CD4-positive, alpha-beta T cell treated with Interleukin-10 for 1 hour (primary cell): ENCODE measurements around the gene PKDCC.
A peak's percentile ranks its signal among the peaks of the same experiment; 100 is the strongest.
"Not testable (repeated sequence)": the region's sequence is repeated elsewhere in the genome, so short reads cannot be mapped to it uniquely, and the experiment has no call there.

Experiments
- DNase-seq: peaks from one replicate; pipeline ENCODE4 v3.0.0-alpha.2; 2020

PKDCC gene

DNA sequence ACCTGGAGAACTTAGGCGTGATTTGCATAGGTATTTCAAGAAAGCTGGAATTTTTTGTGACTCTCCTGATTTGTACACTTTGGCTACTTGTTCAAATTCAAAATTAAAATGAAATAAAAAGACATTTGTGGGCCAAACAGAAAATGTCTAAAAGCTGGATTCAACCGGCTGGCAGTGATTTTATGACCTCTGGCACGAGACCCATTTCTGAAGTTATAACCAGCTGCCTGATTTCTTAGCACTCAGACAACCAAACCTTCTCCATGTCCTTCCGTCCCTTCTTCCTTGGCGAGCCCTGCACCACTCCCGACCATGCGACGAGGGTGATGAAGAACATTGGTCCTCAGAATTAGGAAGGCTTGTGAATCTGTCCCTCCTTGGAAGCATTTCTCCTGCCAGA is 19.7 kb downstream of the PKDCC start:
- no peak for DNase-seq

DNA sequence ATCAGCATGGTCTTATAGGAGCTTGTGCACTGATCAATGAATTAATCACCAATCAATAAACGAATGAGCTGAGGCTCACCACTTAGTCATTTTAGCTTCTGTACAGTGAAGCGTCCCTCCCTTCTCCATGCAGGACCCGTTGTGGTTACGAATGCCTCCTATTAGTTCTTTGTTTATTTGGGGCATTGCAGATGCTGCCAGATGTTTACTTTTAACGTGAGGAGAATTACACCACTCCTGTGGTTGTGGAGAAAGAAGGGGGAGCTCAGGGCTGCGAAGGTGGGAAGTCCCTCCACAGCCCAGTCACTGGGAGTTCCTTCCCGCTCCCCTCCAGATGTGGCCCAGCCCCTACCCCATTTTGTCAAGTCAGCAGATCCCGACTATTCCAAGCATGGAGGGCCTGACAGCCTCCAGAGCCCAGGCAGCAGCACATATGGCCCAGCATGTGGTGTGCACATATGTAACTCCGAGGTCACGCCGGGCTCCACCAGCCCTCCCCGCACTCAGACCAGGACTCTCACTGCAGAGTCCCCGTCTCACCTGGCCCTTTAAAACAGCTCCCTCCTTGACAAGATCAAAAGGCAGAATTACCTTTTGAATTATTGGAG is 20.9 kb downstream of the PKDCC start:
- DNase-seq, result no peak

DNA sequence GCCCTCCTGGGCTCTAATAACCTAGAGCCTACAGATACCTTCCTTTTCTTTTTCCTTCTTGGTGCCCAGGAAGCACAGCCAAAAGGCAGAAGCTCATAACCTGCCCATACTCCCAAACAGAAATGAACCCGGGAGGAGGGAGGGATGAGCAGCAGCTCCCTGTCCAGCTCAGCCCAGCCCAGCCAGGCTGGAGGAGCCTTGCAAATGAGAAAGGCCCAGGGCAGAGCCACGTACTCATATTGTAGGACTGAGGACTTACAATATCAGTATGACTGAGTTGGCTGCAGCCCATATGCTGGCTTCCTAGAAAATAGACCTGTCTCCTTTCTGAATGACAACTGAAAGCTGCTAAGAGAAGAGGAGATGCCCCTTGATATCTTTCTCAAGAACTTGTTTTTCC is 21.7 kb downstream of the PKDCC start:
- no peak for DNase-seq

DNA sequence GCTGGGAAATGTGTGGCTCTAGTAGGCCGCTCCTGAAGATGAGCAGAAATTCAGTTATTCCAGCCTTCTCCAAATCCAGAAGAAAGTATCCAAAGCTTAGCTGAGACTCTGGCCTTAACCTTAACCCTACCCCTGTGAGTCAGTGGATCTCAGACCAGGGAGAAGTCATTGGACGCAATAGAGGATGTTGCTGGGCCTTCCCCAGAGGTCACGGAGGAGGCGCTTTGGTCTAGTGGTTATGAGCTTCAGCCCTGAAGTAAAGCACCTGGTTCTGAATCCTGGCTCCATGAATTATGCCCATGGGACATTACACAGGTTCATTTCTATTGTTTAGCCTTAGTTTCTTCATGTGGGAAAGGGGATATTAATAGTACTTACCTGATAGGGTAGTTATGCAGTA is 24.0 kb downstream of the PKDCC start:
- no peak for DNase-seq

DNA sequence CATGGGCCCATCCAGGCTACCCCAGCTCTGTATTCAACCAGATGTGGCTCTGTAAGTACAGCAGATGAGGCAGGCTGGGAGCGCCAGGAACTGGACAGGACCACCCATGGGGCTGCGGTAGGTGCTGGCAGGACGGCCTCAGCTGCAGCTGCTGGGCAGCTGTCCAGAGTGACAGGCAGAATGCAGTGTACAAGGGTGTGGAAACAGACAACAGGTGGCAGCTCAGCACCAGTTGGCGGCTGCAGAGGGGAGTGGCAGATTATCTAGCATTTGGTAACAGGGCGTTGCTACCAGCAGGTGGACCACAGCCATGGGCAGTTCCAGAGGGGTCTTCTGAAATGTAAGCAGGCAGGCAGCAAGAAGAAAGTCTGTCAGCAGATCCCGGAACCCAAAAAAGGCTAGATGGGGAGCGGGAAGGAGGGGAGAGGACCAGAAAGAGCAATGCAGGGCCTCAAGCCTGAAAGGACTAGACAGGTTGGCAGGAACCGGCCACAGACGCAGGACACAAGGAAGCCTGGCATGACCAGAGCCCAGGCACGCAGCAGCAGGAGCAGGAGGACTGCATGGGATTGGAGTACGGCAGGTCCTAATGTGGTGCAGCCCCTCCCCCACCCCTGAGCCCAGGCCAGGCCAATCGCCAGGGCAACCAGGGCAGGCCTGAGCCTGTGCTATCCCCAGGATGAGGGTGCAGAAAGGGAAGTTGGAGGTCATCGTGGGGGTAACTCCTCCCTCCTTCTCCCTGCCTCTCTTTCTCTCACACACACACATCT is 24.7 kb downstream of the PKDCC start:
- DNase-seq, result no peak

DNA sequence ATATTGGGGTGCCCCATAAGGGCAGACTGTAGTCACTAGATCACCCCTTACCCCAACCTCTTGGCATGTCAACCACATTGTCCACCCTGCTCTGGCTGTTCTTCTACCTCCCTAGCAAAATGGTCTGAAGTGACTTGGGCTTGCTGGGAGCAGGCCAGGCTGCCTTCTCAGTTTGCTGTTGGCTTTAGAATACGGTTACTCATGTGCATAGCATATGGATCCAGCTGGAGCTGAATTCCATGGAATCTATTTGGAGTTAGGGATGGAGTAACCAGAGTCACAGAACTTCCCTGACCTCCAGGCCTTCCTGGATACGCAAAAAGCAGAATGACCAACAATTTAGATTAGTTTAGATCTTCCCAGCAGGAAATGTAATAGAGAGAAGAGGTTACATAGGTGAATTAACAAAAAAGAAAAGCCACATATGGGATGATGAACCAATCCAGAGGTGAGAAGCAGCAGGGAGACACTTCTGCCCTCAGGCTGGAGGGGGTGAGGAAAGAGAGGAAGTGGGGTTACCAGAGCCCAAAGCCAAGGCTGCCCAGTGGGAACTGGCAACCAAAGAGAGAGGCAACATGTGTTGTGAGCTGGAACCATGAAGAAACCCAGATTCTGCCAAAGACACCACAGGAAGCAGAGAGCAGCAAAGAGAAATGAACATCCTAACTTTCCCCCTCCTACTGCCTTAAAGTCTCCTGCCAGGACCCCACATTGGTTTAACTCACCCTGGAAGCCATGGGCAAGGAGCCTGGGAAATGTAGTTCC is 26.1 kb downstream of the PKDCC start:
- DNase-seq, result no peak

DNA sequence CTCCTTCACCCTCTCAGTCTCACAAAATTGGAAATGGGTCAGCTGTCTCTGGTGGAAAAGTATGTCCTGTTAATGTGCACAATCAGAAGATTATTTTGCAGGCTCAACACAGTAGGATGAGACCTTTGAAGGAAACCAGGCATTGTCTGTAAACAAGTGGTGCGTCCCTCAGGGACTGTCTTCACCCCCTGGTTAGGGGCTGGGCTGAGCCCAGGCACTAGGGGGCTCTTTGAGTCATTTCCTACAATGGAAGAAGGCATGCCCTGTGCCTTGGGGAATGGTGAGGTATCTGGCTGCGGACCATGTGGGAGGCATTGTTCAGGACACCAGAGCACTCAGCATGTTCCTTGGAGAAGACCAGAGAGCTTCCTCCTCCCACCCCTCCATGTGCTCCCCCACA is 26.8 kb downstream of the PKDCC start:
- no peak for DNase-seq

DNA sequence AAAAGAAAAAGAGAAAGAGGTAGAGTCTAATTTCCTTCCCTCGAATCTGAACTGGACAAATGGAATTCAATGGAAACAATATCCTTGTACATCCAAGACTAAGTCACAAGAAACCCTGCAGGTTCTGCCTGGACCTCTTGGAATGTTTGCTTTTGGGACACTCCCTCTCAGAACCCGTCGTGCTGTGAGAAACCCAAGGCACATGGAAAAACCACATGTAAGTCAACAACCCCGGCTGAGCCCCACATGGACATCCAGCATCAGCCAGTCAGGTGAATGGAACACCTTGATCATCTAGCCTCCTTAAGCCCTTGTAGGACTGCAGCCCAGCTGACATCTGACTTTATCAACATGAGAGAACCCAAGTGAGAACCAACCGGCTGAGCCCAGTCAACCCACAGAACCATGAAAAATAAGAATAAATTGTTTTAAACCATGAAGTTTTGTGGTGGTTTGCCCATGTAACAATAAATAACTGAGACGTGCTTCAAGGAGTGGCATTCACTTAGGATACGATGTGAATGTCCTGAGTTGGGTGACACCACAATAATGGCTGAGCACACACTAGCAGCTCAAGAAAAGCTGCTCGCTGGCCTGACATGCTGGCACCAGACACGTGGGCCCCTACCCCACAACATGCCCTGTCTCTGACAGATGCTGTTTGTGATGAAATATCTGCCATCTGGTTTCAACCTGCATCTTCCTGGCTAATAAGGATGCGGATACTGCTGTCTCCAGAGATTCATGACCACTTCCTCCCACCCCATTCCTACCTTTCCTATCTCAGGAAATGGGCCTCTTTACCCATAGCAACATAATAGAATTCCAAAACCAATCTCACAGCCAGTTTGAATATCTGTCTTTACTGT is 28.8 kb downstream of the PKDCC start:
- no peak for DNase-seq

DNA sequence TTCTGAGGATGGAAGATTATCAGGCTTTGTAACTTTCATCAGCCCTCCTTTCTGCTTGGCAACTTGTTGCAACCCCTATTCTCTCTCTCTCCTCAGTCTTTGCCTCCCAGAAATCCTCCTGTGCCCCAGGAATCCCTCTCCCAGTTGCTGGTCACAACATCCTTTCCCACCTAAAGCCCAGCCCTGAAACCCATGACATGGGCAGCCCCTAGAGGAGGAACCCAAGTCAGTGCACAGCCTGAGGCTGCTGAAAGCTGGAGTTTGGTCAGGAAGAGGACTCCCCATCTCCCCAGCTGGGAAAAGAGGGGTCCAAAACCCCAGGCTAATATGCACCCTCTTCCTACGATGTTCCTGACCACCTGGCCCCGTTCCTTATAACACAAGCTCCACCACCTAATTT is 29.5 kb downstream of the PKDCC start:
- no peak for DNase-seq

DNA sequence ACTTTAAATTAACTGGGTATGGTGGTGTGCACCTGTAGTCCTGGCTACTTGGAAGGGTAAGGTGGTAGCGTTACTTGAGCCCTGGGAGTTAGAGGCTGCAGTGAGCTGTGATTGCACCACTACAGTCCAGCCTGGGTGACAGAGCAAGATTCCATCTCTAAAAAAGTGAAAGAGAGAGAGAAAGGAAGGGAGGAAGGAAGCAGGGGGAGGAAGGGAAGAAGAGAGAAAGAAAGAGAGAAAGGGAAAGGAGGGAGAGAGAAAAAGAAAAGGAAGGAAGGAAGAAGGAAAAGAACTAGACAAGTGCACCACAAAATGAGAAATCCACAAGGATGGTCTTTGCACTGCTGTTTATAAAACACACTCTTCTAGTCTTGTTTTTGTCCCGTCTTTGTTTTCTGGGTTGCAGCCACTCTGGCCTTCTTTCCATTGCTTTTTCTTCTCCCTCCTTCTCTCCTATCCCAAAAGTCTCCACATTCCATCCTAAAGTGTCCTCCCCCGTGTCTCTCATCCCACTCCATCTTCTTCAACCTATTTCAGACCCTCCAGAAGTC is 32.0 kb downstream of the PKDCC start:
- DNase-seq, result no peak

DNA sequence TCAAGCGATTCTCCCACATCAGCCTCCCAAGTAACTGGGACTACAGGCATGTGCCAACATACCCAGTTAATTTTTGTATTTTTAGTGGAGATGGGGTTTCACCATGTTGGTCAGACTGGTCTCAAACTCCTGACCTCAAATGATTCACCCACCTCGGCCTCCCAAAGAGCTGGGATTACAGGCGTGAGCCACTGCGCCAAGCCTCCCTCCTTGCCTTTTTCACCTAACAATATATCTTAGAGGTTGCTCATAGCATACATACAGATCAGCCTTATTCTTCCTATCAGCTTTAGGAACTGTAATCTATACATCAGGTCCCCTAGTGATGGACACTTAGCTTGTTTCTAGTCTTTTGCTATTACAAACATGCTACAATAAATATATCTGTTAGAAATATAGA is 33.3 kb downstream of the PKDCC start:
- not testable (repeated sequence) for DNase-seq

DNA sequence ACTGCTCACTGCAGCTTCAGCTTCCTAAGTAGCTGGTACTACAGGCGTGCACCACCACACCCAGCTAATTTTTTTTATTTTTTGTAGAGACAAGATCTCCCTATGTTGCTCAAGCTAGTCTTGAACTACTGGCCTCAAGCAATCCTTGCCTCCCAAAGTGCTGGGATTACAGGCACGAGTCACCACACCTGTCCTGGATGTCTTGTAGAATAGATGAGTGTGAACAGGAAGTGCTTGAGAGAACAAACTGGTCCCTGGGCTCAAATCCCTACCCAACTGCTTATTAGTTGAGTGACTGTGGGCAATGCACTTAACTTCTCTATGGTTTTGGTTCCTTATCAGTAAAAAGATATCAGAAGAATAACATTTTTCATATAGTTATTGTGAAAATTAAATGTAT is 34.2 kb downstream of the PKDCC start:
- DNase-seq, result no peak

DNA sequence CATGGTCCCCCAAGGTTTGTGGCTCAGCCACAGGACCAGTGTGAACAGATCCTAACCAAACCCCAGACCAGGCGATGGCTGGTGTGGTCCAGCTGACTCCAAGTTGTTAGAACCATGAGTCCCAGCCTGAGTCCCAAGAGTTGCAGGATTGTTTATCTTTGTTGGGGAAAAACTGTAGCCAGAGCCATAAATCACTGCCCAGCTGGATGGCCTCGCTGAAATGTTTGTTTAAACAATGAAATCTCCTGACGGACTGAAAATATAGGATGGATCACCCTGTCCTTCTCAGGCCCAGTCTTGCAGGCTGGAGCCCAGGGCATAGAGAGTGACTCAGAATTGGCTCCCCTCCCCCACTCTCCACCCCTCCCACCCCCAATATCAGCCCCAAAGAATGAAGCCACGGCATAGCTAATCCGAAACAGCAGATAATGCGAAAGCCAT is 36.4 kb downstream of the PKDCC start:
- DNase-seq, result no peak

DNA sequence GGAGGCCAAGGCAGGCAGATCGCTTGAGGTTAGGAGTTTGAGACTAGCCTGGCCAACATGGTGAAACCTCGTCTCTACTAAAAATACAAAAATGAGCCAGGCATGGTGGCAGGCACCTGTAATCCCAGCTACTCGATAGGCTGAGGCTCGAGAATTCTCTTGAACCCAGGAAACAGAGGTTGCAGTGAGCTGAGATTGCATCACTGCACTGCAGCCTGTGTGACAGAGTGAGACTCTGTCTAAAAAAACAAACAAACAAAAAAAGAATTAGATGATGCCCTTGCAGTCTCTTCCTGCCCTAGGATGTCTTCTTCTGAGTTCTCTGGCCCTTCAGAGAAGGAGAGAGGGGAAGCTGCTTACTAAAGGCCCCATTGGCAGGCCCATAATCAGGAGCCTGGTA is 37.2 kb downstream of the PKDCC start:
- not testable (repeated sequence) for DNase-seq

DNA sequence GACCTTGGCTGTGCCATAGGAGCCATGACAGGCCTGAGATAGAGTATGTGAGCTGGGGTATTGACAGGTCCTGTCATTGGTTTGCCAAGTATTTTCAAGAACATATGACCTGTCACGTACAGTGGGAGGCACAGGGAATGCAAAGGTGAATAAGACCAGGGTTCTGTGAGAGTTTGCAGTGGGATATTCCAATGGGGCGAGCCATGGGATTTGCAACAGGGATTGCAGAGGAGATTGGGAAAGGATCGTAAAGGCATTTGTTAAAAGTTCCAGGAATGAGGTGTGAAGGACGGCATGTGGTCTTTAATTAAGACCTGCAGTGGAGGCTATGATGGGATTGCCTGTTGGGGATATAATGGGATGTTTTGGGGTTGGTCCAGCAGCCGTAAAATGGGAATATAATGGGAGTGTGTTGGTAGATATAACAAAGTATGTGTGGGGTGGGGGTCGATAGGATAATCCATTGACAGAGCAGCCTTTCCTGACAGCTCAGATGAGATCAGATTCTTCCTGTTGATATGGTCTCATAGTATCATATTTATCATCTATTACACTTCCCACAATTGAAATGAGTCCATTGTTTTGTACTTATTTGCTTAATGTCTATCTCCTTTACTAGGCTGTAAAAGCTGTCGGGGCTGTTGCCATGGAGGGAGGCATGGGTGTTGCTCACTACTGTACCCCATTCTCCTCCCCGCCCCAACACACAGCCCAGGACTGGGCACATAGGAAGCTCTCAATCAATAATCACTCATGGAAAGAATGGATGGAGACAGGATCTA is 38.1 kb downstream of the PKDCC start:
- no peak for DNase-seq

DNA sequence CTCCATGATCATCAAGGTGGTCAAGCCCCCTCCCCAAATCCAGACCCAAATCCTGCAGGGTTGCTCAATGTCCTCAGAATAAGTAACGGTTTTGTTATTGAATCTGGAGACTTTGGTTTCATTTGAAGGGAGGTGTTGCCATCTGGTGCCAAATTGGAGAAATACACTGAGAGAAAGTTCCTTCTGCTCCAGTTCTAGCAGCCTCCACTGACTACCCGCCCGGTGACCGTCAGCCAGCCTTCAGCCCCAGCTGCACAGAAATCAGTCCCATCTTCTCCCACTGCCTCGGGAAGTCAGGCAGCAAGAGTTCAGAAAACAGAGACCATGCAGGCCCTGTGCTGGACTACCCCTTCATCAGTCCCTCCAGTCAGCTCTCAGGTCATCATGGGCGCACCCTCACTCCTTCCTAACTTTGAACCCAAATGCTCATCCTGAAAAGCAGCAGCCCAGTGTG is 38.7 kb downstream of the PKDCC start:
- DNase-seq, result peak; percentile 70

DNA sequence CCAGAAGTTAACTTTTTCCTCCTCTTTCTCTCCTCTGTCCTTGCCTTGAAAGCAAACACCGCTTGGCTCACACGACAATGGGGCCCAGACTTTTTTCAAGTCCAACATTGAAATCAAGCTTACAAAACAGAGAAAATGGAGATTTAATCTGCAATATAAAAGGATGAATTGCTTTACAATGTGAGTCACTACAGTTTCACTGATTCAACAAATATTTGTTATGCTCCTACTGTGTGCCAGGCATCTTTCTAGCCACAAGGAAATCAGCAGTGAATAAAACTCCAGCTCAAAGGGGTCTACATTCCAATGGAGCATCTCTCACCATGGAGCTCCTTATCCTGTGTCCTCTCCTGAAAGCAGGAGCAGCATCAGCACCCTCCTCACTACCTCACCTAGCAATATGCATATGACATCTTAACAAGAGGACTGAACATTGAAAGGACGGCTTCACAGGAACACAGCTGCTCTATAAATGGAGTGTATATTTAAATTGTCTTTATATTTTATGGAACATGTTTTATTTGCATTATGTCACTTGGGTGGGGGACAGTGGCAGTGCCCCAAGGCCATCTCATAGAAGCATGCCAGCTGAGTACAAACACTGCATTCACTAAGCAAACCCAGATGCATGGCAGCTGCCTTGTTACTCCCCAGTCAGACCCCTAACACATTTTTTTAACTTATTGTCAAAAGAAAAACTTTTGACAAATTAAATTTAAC is 39.5 kb downstream of the PKDCC start:
- DNase-seq, result no peak

DNA sequence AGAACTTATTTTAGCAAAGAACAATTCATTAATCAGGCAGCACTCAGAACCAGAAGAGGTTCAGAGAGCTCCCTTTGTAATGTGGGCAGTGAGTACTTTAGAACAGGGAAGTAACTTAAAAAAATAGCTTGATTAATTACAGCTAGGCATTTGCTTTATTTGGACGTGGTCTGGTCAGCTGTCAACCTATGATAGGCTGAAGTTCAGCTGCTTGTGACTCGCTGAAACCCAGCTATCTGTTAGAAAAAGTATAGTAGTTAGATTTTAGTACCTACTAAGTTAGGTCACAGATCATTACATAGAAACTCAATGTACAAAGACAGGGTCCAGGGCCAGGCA is 40.0 kb downstream of the PKDCC start:
- no peak for DNase-seq

DNA sequence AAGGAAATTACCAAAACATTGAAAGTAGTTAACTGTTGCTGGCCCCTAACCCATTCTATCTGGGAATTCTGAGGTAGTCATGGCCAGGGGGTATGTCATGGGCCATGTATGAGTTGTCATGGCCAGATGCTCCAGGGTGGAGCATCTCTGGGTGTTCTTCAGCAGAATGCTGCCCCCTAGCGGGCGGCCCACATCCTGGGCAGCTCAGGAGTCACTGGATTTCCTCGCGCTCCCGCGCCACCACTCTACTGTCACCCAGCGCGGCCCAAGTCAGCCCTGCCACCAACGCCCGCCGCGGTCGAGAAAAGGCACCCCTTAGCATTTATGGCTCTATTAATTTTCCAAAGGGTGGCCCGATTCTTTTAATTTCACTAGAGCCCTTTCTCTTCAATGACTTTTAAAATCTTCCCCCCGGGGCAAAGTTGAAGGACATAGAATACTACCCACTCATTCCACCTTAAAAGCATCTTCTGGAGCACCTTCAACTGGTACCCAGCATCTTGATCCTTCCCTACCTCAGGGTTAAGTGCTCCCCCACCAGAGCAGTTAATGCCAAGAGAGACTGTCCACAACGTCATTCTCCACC is 41.6 kb downstream of the PKDCC start:
- DNase-seq, result peak; percentile 77

DNA sequence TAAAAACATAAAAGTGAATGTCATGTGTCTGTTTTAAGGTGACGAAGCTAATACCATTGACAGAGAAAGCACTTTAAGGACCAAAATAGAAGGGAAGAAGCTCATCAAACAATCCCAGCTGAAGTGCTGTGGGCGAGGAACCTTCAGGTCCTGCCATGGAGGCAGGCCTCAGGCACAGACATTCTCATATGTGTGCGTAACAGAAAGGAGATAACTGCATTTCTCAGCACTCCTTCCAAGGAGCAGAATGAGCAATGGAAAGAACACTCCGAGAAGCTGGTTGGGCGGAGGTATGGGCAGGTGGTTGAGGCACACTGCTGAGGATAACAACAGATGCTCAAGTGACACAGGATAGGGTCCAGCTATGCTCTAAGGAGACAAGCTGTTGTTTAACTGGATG is 42.4 kb downstream of the PKDCC start:
- no peak for DNase-seq

DNA sequence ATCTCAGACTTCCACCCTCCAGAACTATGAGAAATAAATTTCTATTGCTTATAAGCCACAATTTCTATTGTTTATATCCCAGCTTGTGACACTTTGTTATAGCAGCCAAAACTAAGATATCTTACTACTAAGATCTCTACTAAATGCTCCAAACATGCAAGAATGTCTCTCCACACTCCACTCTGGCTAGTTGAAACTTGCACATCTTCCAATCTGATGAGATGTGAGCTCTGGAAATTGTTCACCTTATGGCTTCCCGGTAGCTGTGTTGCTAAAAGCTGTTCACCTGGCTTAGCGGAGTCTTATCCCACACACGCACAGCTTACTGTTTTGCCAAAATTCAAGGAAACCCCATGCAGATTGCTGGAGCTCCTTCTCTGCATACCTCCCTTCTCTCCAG is 43.9 kb downstream of the PKDCC start:
- DNase-seq, result no peak
